GM21737 (cell line): Measurements from ENCODE around the gene KLRG1.
A peak's percentile ranks its signal among the peaks of the same experiment; 100 is the strongest.

Source experiments
- ATAC-seq: cut with Tn5 transposase; IDR thresholded peaks from one replicate; pipeline ENCODE4 v1.9.1; 2021; ENCODE audit warnings: mild to moderate bottlenecking, moderate library complexity; ENCODE audit not compliant: unreplicated experiment

The KLRG1 gene

GRCh38 chr12:8985213-8985754 lies 4.1 kb upstream of the KLRG1 start:
- ATAC-seq, result no peak

DNA sequence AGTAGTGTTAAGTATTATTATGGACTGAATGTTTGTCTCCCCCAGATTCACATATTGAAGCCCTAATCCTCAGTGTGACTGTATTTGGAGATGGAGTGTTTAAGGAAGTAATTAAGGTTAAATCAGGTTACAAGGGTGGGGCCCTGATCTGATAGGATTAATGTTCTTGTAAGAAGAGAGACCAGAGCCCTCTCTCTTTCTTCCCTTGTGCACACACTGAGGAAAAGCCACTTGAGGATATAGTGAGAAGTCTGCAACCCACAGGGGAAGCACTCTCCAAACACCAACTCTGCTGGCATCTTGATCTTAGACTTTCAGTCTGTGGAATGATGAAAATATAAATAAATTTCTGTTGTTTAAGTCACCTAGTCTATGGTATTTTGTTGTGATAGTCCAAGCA lies 2.2 kb upstream of the KLRG1 start:
- no peak for ATAC-seq

- no peak for ATAC-seq
These were observed 1.7 kb upstream of the KLRG1 start for GRCh38 chr12:8987685-8988084.

DNA sequence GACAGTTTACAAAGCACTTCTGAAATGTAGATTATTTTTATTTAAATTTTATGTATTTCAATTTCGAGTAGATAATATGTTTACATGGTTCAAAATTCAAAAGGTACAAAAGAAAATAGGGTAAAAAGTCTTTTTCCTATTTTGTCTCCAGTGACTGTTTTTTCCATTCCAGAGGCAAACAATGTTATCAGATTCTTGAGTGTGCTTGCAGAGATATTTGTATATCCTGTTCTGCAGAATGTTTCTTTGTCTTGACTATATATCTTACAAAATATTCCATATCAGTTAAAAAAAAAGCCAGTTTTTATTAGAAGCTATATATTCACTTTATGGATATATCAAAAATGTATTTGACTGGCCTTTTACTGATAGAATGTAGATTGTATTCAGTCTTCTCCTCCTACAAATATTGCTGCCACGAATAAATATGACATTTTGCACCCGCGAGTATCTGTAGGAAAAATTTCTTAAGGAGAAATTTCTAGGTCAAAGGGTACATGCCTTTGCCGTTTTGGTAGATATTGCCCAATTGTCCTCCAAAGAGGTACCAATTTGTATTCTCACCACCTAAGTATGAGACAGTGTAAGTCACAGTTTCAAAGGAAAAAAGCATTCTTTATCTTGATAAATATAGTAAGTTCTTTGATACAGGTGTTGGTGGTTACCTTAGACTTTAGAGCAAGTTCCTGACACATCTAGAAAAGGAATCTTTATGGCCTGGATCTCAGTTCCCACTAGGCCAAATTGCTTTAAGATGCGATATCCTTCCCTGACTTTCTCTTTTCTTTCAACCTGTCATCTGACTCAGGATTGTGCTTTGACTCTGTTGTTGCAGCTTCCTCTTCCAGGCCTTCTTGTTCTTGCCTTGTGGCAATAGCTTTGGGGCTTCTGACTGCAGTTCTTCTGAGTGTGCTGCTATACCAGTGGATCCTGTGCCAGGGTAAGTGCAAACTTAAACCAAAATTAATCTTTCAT lies 2.3 kb downstream of the KLRG1 start:
- no peak for ATAC-seq

GRCh38 chr12:8993827-8994226 lies 4.5 kb downstream of the KLRG1 start:
- no peak for ATAC-seq

- ATAC-seq, result no peak
These were observed 5.9 kb downstream of the KLRG1 start for GRCh38 chr12:8995021-8995775.

DNA sequence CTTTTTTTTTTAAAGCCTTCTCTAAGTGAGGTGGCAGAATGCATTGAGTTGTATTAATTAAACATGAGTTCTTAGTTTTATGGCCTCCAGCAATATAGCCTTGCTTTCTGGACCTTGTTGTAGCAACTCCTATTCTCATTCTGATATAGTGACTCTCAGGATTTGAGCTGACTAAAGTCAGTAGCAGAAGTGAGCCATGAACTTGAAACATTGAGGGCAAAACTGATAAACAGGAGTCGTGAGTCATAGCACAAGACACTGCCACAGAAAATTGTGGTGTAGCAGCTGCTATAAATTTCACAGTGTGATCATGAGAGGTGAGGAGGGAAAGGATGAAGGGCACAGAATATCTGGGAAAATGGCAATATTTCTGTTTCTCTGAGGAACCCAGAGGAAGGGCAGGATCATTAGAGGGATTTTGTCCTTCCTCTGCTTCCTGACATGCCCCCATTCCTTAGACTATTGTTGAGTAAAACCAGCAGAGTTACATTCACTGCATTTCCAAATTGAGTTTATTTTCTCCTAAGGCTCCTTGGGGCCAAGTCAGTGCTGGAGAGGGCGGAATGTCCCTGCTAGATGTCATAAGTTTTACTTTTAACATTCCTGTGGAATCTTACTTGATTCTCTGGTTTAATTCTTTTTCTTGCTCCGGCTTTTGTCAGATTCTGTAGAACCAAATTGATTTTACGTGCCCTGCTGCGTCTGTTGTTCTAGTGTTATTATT lies 7.5 kb downstream of the KLRG1 start:
- peak; percentile 97 for ATAC-seq

DNA sequence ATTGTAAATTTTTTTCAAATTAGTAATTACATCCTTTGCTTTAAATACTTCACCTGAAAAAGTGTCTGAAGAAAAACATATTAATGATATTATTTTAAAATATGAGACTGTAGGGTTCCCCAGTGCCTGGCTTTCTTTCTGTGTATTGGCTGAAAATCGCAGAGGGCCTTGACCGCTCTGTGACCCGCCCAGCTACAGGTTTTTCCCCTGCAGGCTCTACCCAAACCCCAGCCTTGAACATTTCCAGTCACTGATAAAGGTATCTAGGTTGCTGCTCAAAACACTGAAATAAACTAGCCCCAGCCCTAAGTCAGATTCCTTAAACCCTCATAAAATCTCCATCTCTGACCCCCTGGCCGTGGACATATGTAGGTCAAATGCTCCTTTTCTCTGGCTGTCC lies 11.9 kb downstream of the KLRG1 start:
- ATAC-seq, result no peak

GRCh38 chr12:9002335-9002734 lies 13.0 kb downstream of the KLRG1 start:
- ATAC-seq, result no peak

GRCh38 chr12:9022592-9022991 lies 33.2 kb downstream of the KLRG1 start:
- ATAC-seq, result no peak

DNA sequence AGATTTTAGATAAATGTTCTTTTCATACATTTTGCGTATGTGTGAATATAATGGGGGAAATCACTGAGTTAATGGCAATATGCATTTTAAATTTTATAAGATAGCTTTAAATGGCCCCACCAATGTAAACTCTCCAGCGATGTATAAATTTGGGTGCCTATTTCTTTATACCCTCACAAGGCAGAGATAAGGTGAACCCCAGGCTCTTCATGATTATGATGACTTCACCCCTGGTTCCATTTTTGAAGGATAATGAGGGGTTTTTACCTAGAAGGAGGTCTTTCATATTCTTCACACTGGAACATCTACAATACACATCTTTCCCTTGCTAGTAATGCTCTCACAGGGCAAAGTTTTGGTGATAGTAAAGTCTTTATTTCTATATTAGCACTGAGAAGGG lies 35.2 kb downstream of the KLRG1 start:
- ATAC-seq, result no peak

DNA sequence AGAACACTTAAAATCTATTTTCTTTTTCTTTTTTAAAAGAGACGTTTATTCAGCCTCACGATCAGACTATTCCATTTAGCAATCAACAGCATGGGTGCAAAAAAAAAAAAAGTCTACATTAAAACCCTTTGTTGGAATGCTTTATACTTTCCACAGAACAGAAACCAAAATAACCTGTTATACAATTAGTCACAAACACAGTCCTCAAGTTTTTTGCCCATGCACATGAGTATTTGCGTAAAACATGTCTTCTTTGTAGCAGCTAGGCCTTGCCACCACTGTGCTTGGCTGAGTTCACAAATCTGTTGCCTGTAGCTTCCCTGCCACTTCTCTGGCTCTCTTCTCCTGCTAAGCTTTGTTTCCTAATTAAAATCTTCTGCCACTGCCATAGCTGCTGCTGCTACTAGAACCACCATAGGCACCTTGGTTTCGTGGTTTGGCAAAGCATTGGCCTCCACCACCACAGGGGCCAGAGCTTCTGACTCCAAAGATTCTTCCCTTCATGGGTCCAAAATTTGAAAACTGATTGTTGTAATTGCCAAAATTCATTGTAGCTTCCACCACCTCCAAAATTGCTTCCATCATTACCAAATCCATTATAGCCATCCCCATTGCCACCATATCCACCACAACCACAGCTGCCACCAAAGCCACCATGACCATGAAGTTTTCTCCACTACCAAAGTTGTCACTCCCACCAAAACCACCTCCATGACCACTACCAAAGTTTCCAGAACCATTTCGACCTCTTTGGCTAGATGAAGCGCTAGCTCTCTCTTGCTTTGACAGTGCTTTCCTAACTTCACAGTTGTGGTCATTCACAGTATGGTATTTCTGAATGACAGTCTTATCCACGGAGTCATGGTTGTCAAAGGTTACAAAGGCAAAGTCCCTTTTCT lies 38.1 kb downstream of the KLRG1 start:
- ATAC-seq, result no peak

DNA sequence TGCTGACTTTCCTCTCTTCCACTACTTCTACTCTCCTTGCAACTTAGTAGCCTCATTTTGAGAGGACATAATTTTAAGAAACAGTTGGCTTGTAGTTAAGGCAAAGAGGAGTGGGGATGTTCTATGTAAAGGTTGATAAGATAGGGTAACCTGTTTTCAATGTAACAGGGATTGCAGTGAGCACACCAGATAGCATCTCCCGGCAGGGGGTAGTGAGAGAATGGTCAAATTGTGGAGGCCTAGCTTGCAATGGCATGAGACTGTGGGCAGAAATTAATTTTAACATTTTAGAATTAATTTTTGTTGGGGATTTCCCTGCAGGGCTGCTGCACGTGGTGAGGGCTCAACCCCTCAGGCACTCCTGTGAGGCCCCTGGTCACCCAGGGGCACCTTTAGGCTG lies 41.4 kb downstream of the KLRG1 start:
- ATAC-seq, result no peak

GRCh38 chr12:9032202-9032964 lies 43.0 kb downstream of the KLRG1 start:
- ATAC-seq, result no peak

DNA sequence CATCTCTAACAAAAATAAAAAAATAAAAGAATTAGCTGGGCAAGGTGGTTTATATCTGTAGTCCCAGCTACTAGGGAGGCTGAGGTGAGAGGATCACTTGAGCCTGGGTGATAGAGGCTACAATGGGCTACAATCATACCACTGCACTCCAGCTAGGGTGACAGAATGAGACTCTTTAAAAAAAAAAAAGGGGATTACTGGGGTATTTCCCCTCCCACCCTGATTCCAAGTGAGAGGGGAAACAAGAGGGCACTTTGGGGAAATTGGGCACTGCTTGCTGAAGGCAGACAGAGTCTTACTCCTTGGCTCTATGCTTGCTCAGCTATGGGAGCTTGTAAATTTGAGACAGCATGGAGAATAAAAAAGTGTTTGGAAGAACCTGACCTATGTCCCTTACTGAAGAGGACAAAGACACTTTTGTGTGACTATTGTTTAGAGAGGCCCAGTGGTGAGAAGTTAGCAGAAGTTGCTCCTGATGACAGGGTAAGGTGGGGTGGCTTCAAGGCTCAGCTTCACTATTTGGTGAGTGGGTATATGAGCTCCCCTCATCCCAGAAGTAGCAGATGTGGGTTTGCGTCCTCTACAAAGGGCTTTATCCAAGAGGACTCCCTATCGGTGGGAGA lies 44.0 kb downstream of the KLRG1 start:
- no peak for ATAC-seq

- ATAC-seq, result no peak
These were observed 44.7 kb downstream of the KLRG1 start for GRCh38 chr12:9034095-9034494.

- ATAC-seq, result no peak
These were observed 46.9 kb downstream of the KLRG1 start for GRCh38 chr12:9036227-9036626.

GRCh38 chr12:9037431-9037830 lies 48.1 kb downstream of the KLRG1 start:
- no peak for ATAC-seq
